Astrocyte (in vitro differentiated cells and primary cell): ENCODE results near the gene METTL16.

Source experiments
- EZH2 ChIP-seq: IDR thresholded peaks from 2 replicates; pipeline ENCODE4 v1.6.1; 2012; ENCODE audit warnings: mild to moderate bottlenecking, low read length, inconsistent platforms; ENCODE audit not compliant: insufficient read depth
- TF ChIP-seq, protein P1 (sequence below): IDR thresholded peaks from 2 replicates; pipeline ENCODE4 v1.5.1; 2011; ENCODE audit warnings: low read depth, mild to moderate bottlenecking, inconsistent platforms, low read length, moderate library complexity; ENCODE audit not compliant: insufficient read depth

GRCh38 chr17:2455956-2456355 is 55.7 kb downstream of the METTL16 start:
- TF ChIP-seq, protein P1, sequence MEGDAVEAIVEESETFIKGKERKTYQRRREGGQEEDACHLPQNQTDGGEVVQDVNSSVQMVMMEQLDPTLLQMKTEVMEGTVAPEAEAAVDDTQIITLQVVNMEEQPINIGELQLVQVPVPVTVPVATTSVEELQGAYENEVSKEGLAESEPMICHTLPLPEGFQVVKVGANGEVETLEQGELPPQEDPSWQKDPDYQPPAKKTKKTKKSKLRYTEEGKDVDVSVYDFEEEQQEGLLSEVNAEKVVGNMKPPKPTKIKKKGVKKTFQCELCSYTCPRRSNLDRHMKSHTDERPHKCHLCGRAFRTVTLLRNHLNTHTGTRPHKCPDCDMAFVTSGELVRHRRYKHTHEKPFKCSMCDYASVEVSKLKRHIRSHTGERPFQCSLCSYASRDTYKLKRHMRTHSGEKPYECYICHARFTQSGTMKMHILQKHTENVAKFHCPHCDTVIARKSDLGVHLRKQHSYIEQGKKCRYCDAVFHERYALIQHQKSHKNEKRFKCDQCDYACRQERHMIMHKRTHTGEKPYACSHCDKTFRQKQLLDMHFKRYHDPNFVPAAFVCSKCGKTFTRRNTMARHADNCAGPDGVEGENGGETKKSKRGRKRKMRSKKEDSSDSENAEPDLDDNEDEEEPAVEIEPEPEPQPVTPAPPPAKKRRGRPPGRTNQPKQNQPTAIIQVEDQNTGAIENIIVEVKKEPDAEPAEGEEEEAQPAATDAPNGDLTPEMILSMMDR: no peak
- TF ChIP-seq EZH2: no peak
